ENCODE results near the gene UTP4.

GRCh38 chr16:69133373-69133954 lies 1.0 kb downstream of the UTP4 start:
- TF ChIP-seq, protein P1, sequence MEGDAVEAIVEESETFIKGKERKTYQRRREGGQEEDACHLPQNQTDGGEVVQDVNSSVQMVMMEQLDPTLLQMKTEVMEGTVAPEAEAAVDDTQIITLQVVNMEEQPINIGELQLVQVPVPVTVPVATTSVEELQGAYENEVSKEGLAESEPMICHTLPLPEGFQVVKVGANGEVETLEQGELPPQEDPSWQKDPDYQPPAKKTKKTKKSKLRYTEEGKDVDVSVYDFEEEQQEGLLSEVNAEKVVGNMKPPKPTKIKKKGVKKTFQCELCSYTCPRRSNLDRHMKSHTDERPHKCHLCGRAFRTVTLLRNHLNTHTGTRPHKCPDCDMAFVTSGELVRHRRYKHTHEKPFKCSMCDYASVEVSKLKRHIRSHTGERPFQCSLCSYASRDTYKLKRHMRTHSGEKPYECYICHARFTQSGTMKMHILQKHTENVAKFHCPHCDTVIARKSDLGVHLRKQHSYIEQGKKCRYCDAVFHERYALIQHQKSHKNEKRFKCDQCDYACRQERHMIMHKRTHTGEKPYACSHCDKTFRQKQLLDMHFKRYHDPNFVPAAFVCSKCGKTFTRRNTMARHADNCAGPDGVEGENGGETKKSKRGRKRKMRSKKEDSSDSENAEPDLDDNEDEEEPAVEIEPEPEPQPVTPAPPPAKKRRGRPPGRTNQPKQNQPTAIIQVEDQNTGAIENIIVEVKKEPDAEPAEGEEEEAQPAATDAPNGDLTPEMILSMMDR (IDR thresholded peaks at IDR 0.05), result no peak
- TF ChIP-seq POLR2A (IDR thresholded peaks at IDR 0.05), result no peak

Data from suprapubic skin (tissue), 3 donors.